ENCODE measurements around the gene MAST1. TPM values are rescaled to one million over a fixed set of nuclear protein-coding genes. Genes with fewer than 3 reads are reported as not detected.
A peak's percentile ranks its signal among the peaks of the same experiment; 100 is the strongest.
"Not testable (repeated sequence)": the region's sequence is repeated elsewhere in the genome, so short reads cannot be mapped to it uniquely, and the experiment has no call there.

Gene MAST1
- total and polyA plus RNA-seq, 2 donors (not counting 1 experiment from before 2014, with no cell fraction given), result 0.39 to 1.1 TPM

GRCh38 chr19:12890299-12890786 lies 52.0 kb downstream of the MAST1 start:
- Histone ChIP-seq H3K27ac (ENCODE audit: low read length in 2 of 2) (peak overlapping the region; percentile 63 to 80), H3K4me2 (replicated peaks; ENCODE audit: low read depth, low read length, poor library complexity, severe bottlenecking) (peak overlapping the region; percentile 98), H3K4me3 (ENCODE audit: control extremely low read depth in 1 of 5, extremely low read depth in 1 of 5, insufficient read depth in 1 of 5, low read depth in 2 of 5, low read length in 4 of 5) (peak overlapping the region; percentile 23 to 85 (median 34)), H3K36me3 (replicated peaks in 1 of 2; ENCODE audit: control extremely low read depth in 1 of 2, control insufficient read depth in 1 of 2, extremely low read depth in 1 of 2, insufficient read depth in 2 of 2, low read length in 1 of 2) (peaks cover 0 to 12% of the 10 kb centered on the region in 2 experiments), H2AFZ (ENCODE audit: insufficient read depth, low read depth, low read length, poor library complexity, severe bottlenecking) (peak overlapping the region; percentile 69), H3K9ac (ENCODE audit: low read length) (peak overlapping the region; percentile 28), H3K79me2 (ENCODE audit: control insufficient read depth, insufficient read depth, low read length) (peaks cover 13% of the 10 kb centered on the region), H3K4me1 (ENCODE audit: control insufficient read depth in 2 of 2, insufficient read depth in 2 of 2, low read length in 2 of 2) (peaks cover 15 to 26% of the 10 kb centered on the region in 2 donors)
- Mint-ChIP-seq H3K4me3 (peak overlapping the region; percentile 99), H3K27ac (peak overlapping the region; percentile 95), H3K4me1 (peaks cover 31% of the 10 kb centered on the region)
- not testable (repeated sequence) for H3K27me3 Mint-ChIP-seq; ATAC-seq (ENCODE audit: low read depth); DNase-seq; H3K9me3 ChIP-seq (ENCODE audit: control extremely low read depth in 1 of 3, control insufficient read depth in 2 of 3, insufficient read depth in 1 of 3, low read length in 2 of 3); H3K9me3 Mint-ChIP-seq (ENCODE audit: insufficient read depth); H4K20me1 ChIP-seq (ENCODE audit: control insufficient read depth, insufficient read depth, low read length, poor library complexity, severe bottlenecking); H3K27me3 ChIP-seq (replicated peaks in 1 of 4; ENCODE audit: control extremely low read depth in 1 of 4, control insufficient read depth in 3 of 4, insufficient read depth in 4 of 4, low read length in 3 of 4)
- intact Hi-C loops (cut with micrococcal nuclease), result loop anchor here (1.0 kb wide), 4 partner anchors 9 to 75 kb away; partner anchors contain the start of genes DNASE2, RAD23A and SYCE2
- ChIA-PET POLR2A (interaction anchor here (0.6 to 2.3 kb wide), 12 partner anchors 8 to 557 kb away, joined by 3 to 10 read pairs (median 4); partner anchors contain the start of genes CALR, DNASE2, FARSA and SYCE2), CTCF (interaction anchor here (0.6 to 2.6 kb wide), 13 partner anchors 9 to 387 kb away, joined by 3 to 16 read pairs (median 4); partner anchors contain the start of genes DNASE2, RNASEH2A, SYCE2 and TNPO2)
- WGBS (ENCODE audit: insufficient coverage), result 28% methylated on average over 8 of the region's 10 CpGs

GRCh38 chr19:12890787-12891552 lies 52.7 kb downstream of the MAST1 start, which contains the start of gene GCDH:
Gene GCDH (plus strand): TSS chr19:12891160. CDS start chr19:12891305, 145 bp downstream.
- TF ChIP-seq CTCF (IDR thresholded peaks at IDR 0.05), result no peak
- no peak for TF ChIP-seq EZH2 (IDR thresholded peaks at IDR 0.05; ENCODE audit: borderline replicate concordance, insufficient read depth, low read depth, low read length, poor library complexity, severe bottlenecking)
- H3K4me3 ChIP-seq (ENCODE audit: control extremely low read depth in 1 of 5, extremely low read depth in 1 of 5, insufficient read depth in 1 of 5, low read depth in 2 of 5, low read length in 4 of 5), result peak within 1 kb of the TSS; percentile 51 to 92 (median 78)
- intact Hi-C loops (cut with micrococcal nuclease), result loop anchor here (1.0 kb wide), 7 partner anchors 10 to 154 kb away; partner anchors contain the start of genes CALR, DNASE2, FARSA and GET3
- under 1% methylated on average over 49 of the region's 49 CpGs for WGBS (ENCODE audit: insufficient coverage)
- H3K27ac ChIP-seq (ENCODE audit: low read length in 2 of 2), result peak within 1 kb of the TSS; percentile 80 to 83
- no peaks in the 10 kb centered on the region for H3K27me3 Mint-ChIP-seq
- DNase-seq (peak; percentile 98), ATAC-seq (ENCODE audit: low read depth) (peak; percentile 91)
- peak within 1 kb of the TSS; percentile 98 for H3K4me2 ChIP-seq (replicated peaks; ENCODE audit: low read depth, low read length, poor library complexity, severe bottlenecking)
- peak within 1 kb of the TSS; percentile 95 for H3K27ac Mint-ChIP-seq
- H3K4me3 Mint-ChIP-seq, result peak within 1 kb of the TSS; percentile 99
- ChIA-PET CTCF (interaction anchor here (0.6 to 2.6 kb wide), 14 partner anchors 10 to 387 kb away, joined by 3 to 16 read pairs (median 4); partner anchors contain the start of genes DNASE2, RNASEH2A, SYCE2 and TNPO2), POLR2A (interaction anchor here (0.6 to 2.3 kb wide), 14 partner anchors 8 to 558 kb away, joined by 3 to 10 read pairs (median 3); partner anchors contain the start of genes CALR, DNASE2, FARSA and GADD45GIP1)
- H3K9me3 Mint-ChIP-seq (ENCODE audit: insufficient read depth), result no peaks in the 10 kb centered on the region
- peaks cover 0 to 14% of the 10 kb centered on the region in 2 experiments for H3K36me3 ChIP-seq (replicated peaks in 1 of 2; ENCODE audit: control extremely low read depth in 1 of 2, control insufficient read depth in 1 of 2, extremely low read depth in 1 of 2, insufficient read depth in 2 of 2, low read length in 1 of 2)
- no peaks in the 10 kb centered on the region for H3K27me3 ChIP-seq (replicated peaks in 1 of 4; ENCODE audit: control extremely low read depth in 1 of 4, control insufficient read depth in 3 of 4, insufficient read depth in 4 of 4, low read length in 3 of 4)
- no peaks in the 10 kb centered on the region for H3K9me3 ChIP-seq (ENCODE audit: control extremely low read depth in 1 of 3, control insufficient read depth in 2 of 3, insufficient read depth in 1 of 3, low read length in 2 of 3)
- H3K4me1 ChIP-seq (ENCODE audit: control insufficient read depth in 2 of 2, insufficient read depth in 2 of 2, low read length in 2 of 2), result peaks cover 15 to 20% of the 10 kb centered on the region in 2 donors
- peaks cover 31% of the 10 kb centered on the region for H3K4me1 Mint-ChIP-seq
- peak within 1 kb of the TSS; percentile 69 for H2AFZ ChIP-seq (ENCODE audit: insufficient read depth, low read depth, low read length, poor library complexity, severe bottlenecking)
- H3K9ac ChIP-seq (ENCODE audit: low read length), result peak within 1 kb of the TSS; percentile 75
- peaks cover 13% of the 10 kb centered on the region for H3K79me2 ChIP-seq (ENCODE audit: control insufficient read depth, insufficient read depth, low read length)
- peaks cover 6% of the 10 kb centered on the region for H4K20me1 ChIP-seq (ENCODE audit: control insufficient read depth, insufficient read depth, low read length, poor library complexity, severe bottlenecking)
